Upper lobe of left lung (tissue), 4 donors: ENCODE results near the gene PPHLN1.

Experiments used
- CTCF ChIP-seq, 6 experiments: fragments of 450-650 bp in 4 of 6; fragments of 200-600 bp in 2 of 6; sonication (generic) in 2 of 6; IDR thresholded peaks; one replicate each; pipeline ENCODE4 v1.5.1; 2016 to 2019; ENCODE audit warnings: antibody characterized with exemption in 6 of 6
- EP300 ChIP-seq, 4 donors: sonication (generic); formaldehyde crosslinking; IDR thresholded peaks; one replicate each; pipeline ENCODE4 v1.5.1; 2017; ENCODE audit warnings: antibody characterized with exemption in 4 of 4, control low read depth in 2 of 4
- POLR2A ChIP-seq, 4 donors: fragments of 450-650 bp; IDR thresholded peaks; one replicate each; pipeline ENCODE4 v1.5.1; 2016 to 2017; ENCODE audit warnings: antibody characterized with exemption in 4 of 4, mild to moderate bottlenecking in 2 of 4
- POLR2AphosphoS5 ChIP-seq, 2 donors: sonication (generic); formaldehyde crosslinking; IDR thresholded peaks; one replicate each; pipeline ENCODE4 v1.5.1; 2017; ENCODE audit warnings: antibody characterized with exemption in 2 of 2

- TF ChIP-seq POLR2A (IDR thresholded peaks at IDR 0.05) (no peak), CTCF (IDR thresholded peaks at IDR 0.05) (no peak), POLR2AphosphoS5 (IDR thresholded peaks at IDR 0.05) (no peak), EP300 (IDR thresholded peaks at IDR 0.05) (no peak)
These were observed 143.6 kb downstream of the PPHLN1 start for GRCh38 chr12:42469355-42470175.
